IMR-90 (cell line): ENCODE measurements around the gene CES3.

Experiments used
- CTCF ChIP-seq: conservative IDR thresholded peaks from 2 replicates; pipeline ENCODE4 v1.5.1; 2012; ENCODE audit warnings: mild to moderate bottlenecking, low read depth, low read length, improper control_type of control experiment
- MAFK ChIP-seq: IDR thresholded peaks from 2 replicates; pipeline ENCODE4 v1.6.1; 2012; ENCODE audit warnings: low read depth, low read length, improper control_type of control experiment
- MAZ ChIP-seq: IDR thresholded peaks from 2 replicates; pipeline ENCODE4 v1.6.1; 2012; ENCODE audit warnings: low read depth, mild to moderate bottlenecking, low read length, improper control_type of control experiment, moderate library complexity, borderline replicate concordance
- MXI1 ChIP-seq: IDR thresholded peaks from 2 replicates; pipeline ENCODE4 v1.6.1; 2012; ENCODE audit warnings: low read depth, mild to moderate bottlenecking, low read length, moderate library complexity, borderline replicate concordance
- POLR2A ChIP-seq: IDR thresholded peaks from 2 replicates; pipeline ENCODE4 v1.6.1; 2012; ENCODE audit warnings: mild to moderate bottlenecking, low read depth, low read length
- RAD21 ChIP-seq: IDR thresholded peaks from 2 replicates; pipeline ENCODE4 v1.6.1; 2012; ENCODE audit warnings: low read length, improper control_type of control experiment
- RCOR1 ChIP-seq: IDR thresholded peaks from 2 replicates; pipeline ENCODE4 v1.6.1; 2012; ENCODE audit warnings: mild to moderate bottlenecking, low read length, improper control_type of control experiment; ENCODE audit not compliant: insufficient replicate concordance
- RFX5 ChIP-seq: IDR thresholded peaks from 2 replicates; pipeline ENCODE4 v1.8.0; 2012; ENCODE audit warnings: low read depth, mild to moderate bottlenecking, low read length, moderate library complexity
- SMC3 ChIP-seq: fragments of 150-350 bp; IDR thresholded peaks from 2 replicates; pipeline ENCODE4 v1.6.1; 2016; ENCODE audit warnings: low read depth, mild to moderate bottlenecking, antibody characterized with exemption, low read length, moderate library complexity
- USF2 ChIP-seq: fragments of 150-350 bp; IDR thresholded peaks from 2 replicates; pipeline ENCODE4 v1.6.1; 2017; ENCODE audit warnings: mild to moderate bottlenecking, antibody characterized with exemption, low read length, low read depth

GRCh38 chr16:67022531-67023214, 61.6 kb downstream of the CES3 start:
- no peak for TF ChIP-seq POLR2A
- TF ChIP-seq CTCF, result no peak
- TF ChIP-seq USF2, result no peak
- no peak for TF ChIP-seq SMC3
- TF ChIP-seq MAZ, result no peak
- no peak for TF ChIP-seq MXI1
- TF ChIP-seq RAD21, result no peak
- no peak for TF ChIP-seq MAFK
- TF ChIP-seq RCOR1, result no peak
- no peak for TF ChIP-seq RFX5
